Measurements from ENCODE around the gene GNA14.

GNA14 gene

GRCh38 chr9:77659926-77660325 lies 11.8 kb upstream of the GNA14 start:
- no peak overlapping the region for H3K4me3 ChIP-seq (ENCODE audit: low read length)
- no peak for TF ChIP-seq CTCF (conservative IDR thresholded peaks at IDR 0.05; ENCODE audit: low read length)
- DNase-seq (ENCODE audit: low read depth), result no peak

DNA sequence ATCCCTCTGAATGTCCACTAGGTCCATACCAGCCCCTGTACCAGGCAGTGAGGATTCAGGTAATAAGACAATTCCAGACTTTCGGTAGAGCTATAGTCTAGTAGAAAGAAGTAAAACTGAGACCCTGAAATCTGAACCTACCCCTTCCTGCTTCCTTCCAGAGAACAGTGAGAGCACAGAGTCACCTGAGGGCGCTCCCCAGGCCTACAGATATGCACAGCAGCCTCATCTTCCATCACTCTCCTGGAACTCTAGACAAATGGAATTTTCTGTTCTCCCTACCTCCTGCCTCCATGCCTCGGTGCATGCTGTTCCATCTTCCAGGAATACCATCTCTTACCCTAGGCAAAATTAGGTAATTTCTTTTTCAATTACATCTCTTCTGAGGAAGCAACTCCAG lies 3.1 kb upstream of the GNA14 start:
- H3K4me3 ChIP-seq (ENCODE audit: low read length), result no peak overlapping the region
- no peak for DNase-seq (ENCODE audit: low read depth)
- TF ChIP-seq CTCF (conservative IDR thresholded peaks at IDR 0.05; ENCODE audit: low read length), result no peak

DNA sequence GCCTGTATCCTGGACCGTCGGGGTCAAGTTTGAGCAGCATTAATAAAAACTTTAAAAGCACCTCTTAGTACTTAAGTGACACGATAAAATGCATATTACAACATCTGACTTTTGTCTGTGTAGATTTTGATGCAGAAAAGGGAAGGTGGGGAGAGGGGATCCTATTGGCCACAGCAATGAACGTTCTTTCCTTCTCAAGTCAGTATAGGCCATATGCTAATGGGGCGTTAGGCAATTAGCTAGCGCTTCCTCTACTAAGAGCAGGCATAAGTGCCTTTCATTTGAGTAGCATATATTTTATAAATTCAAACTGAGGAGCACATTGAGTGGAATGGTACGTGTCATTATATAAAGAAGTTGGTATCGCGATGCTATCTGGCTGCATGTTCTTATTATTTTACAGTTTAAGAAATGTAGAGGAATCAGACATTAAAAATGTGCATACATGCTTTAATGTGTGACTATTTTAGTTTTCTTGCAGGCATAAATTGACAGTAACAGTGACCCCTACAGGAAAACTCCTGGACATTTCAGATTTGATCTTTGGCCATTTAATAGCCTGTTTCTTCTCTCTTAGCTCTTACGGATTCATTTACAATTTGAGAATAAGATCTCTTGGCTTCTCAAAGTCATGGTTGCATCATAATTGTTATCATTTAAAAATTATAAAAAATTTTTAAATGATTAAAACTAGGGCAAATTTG lies 1.1 kb upstream of the GNA14 start:
- peak; percentile 45 for TF ChIP-seq CTCF (conservative IDR thresholded peaks at IDR 0.05; ENCODE audit: low read length)
- peak; percentile 23 for DNase-seq (ENCODE audit: low read depth)
- H3K4me3 ChIP-seq (ENCODE audit: low read length), result no peak overlapping the region

- H3K4me3 ChIP-seq (ENCODE audit: low read length), result peak overlapping the region; percentile 47
- no peak for TF ChIP-seq CTCF (conservative IDR thresholded peaks at IDR 0.05; ENCODE audit: low read length)
These were observed 572 bp downstream of the GNA14 start for GRCh38 chr9:77647267-77648233.

DNA sequence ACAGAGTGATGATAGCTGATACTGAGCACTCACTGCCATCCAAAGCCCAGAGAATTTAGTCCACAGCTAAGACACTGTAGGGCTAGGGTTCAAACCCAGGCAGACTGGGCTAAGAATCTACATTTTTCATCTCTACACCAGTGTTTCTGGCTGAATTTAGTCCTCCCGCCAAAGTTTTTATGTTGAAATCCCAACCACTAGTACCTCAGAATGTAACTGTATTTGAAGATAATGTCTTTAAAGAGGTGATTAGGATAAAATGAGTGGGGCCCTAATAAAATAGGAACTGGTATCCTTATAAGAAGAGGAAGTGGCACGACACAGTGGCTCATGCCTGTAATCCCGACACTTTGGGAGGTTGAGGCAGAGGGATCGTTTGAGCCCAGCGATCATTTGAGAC lies 4.3 kb downstream of the GNA14 start:
- no peak for DNase-seq (ENCODE audit: low read depth)
- H3K4me3 ChIP-seq (ENCODE audit: low read length), result no peak overlapping the region

More at GRCh38 chr9:77647267-77648233, 572 bp downstream of the GNA14 start:
- DNase-seq (ENCODE audit: low read depth), result peak; percentile 14

More for the DNA sequence above, 4.3 kb downstream of the GNA14 start:
- TF ChIP-seq CTCF (conservative IDR thresholded peaks at IDR 0.05; ENCODE audit: low read length), result no peak

All from AG10803 (cell line).